ENCODE data around the gene HNF1A.

Gene HNF1A

DNA sequence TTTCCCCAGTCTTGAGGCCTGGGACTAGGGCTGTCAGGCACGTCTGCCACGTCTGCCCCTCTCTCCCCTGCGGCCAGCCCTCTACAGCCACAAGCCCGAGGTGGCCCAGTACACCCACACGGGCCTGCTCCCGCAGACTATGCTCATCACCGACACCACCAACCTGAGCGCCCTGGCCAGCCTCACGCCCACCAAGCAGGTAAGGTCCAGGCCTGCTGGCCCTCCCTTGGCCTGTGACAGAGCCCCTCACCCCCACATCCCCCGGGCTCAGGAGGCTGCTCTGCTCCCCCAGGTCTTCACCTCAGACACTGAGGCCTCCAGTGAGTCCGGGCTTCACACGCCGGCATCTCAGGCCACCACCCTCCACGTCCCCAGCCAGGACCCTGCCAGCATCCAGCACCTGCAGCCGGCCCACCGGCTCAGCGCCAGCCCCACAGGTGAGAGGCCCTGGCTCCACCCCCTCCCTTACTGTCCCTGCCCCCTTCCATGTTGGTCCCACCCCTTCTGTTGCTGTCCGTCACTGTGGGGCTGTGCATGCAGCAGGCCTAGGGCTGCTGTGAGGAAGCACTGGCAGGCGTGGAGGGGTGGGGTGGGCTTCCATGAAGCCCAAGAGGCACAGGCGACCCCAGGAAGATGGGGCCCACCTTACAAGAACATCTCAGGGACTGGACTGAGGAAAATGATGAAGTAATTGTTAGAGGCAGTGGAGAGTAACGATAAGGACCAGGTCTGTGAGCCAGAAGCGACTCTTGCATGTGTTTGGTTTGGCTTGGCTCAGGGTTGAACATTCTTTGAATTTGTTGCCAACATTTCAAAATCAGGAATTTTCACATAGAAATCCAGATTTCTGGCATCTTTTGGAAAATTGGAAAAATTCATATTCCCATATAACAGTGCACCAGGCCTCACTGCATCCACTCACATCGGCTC, 21.1 kb downstream of the HNF1A start:
- DNase-seq (ENCODE audit: low read depth in 1 of 2, low spot score in 1 of 2): no peak
- no peak overlapping the region for H3K4me3 ChIP-seq (replicated peaks; ENCODE audit: insufficient read depth, low read length)
- no peak overlapping the region for H3K27ac ChIP-seq (replicated peaks)
- TF ChIP-seq GABPA (IDR thresholded peaks at IDR 0.05; ENCODE audit: low read depth) (no peak), POLR2AphosphoS5 (IDR thresholded peaks at IDR 0.05; ENCODE audit: low read depth) (no peak), SPI1 (IDR thresholded peaks at IDR 0.05; ENCODE audit: borderline replicate concordance, low read depth) (no peak)
- TF ChIP-seq, protein P1, sequence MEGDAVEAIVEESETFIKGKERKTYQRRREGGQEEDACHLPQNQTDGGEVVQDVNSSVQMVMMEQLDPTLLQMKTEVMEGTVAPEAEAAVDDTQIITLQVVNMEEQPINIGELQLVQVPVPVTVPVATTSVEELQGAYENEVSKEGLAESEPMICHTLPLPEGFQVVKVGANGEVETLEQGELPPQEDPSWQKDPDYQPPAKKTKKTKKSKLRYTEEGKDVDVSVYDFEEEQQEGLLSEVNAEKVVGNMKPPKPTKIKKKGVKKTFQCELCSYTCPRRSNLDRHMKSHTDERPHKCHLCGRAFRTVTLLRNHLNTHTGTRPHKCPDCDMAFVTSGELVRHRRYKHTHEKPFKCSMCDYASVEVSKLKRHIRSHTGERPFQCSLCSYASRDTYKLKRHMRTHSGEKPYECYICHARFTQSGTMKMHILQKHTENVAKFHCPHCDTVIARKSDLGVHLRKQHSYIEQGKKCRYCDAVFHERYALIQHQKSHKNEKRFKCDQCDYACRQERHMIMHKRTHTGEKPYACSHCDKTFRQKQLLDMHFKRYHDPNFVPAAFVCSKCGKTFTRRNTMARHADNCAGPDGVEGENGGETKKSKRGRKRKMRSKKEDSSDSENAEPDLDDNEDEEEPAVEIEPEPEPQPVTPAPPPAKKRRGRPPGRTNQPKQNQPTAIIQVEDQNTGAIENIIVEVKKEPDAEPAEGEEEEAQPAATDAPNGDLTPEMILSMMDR (IDR thresholded peaks at IDR 0.05; ENCODE audit: insufficient read depth, low read length): no peak
- TF ChIP-seq, protein P2, sequence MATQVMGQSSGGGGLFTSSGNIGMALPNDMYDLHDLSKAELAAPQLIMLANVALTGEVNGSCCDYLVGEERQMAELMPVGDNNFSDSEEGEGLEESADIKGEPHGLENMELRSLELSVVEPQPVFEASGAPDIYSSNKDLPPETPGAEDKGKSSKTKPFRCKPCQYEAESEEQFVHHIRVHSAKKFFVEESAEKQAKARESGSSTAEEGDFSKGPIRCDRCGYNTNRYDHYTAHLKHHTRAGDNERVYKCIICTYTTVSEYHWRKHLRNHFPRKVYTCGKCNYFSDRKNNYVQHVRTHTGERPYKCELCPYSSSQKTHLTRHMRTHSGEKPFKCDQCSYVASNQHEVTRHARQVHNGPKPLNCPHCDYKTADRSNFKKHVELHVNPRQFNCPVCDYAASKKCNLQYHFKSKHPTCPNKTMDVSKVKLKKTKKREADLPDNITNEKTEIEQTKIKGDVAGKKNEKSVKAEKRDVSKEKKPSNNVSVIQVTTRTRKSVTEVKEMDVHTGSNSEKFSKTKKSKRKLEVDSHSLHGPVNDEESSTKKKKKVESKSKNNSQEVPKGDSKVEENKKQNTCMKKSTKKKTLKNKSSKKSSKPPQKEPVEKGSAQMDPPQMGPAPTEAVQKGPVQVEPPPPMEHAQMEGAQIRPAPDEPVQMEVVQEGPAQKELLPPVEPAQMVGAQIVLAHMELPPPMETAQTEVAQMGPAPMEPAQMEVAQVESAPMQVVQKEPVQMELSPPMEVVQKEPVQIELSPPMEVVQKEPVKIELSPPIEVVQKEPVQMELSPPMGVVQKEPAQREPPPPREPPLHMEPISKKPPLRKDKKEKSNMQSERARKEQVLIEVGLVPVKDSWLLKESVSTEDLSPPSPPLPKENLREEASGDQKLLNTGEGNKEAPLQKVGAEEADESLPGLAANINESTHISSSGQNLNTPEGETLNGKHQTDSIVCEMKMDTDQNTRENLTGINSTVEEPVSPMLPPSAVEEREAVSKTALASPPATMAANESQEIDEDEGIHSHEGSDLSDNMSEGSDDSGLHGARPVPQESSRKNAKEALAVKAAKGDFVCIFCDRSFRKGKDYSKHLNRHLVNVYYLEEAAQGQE (IDR thresholded peaks at IDR 0.05; ENCODE audit: insufficient replicate concordance, low read depth): no peak
- no peaks in the 10 kb centered on the region for H3K27me3 ChIP-seq (ENCODE audit: insufficient read depth, poor library complexity, severe bottlenecking)

DNA sequence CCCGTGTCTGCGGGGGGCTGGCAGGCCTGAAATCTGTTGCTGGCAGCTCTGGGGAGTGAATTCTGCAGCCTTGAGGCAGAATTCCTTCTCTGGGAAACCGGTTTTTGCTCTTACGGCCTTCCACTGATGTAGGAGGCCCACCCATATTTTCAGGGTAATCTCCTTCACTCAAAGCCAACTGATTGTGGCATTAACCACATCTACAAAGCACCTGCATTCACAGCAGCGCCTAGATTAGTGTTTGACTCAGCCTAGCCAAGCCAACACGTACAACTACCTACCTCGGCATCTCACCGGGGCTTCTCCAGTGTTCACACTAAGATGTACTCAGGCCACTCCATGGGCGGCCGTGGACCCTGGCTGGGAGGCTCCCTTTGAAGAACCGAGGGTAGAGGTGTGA, 22.2 kb downstream of the HNF1A start:
- DNase-seq (ENCODE audit: low read depth in 1 of 2, low spot score in 1 of 2): no peak
- Histone ChIP-seq H3K27me3 (ENCODE audit: insufficient read depth, poor library complexity, severe bottlenecking) (no peaks in the 10 kb centered on the region), H3K4me3 (replicated peaks; ENCODE audit: insufficient read depth, low read length) (no peak overlapping the region), H3K27ac (replicated peaks) (no peak overlapping the region)
- TF ChIP-seq POLR2AphosphoS5 (IDR thresholded peaks at IDR 0.05; ENCODE audit: low read depth) (no peak), SPI1 (IDR thresholded peaks at IDR 0.05; ENCODE audit: borderline replicate concordance, low read depth) (no peak), GABPA (IDR thresholded peaks at IDR 0.05; ENCODE audit: low read depth) (no peak)
- TF ChIP-seq, protein P1 (IDR thresholded peaks at IDR 0.05; ENCODE audit: insufficient read depth, low read length): no peak
- TF ChIP-seq, protein P2 (IDR thresholded peaks at IDR 0.05; ENCODE audit: insufficient replicate concordance, low read depth): no peak

DNA sequence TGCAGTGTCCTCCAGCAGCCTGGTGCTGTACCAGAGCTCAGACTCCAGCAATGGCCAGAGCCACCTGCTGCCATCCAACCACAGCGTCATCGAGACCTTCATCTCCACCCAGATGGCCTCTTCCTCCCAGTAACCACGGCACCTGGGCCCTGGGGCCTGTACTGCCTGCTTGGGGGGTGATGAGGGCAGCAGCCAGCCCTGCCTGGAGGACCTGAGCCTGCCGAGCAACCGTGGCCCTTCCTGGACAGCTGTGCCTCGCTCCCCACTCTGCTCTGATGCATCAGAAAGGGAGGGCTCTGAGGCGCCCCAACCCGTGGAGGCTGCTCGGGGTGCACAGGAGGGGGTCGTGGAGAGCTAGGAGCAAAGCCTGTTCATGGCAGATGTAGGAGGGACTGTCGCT, 22.7 kb downstream of the HNF1A start:
- H3K4me3 ChIP-seq (replicated peaks; ENCODE audit: insufficient read depth, low read length): no peak overlapping the region
- no peak overlapping the region for H3K27ac ChIP-seq (replicated peaks)
- DNase-seq (ENCODE audit: low read depth in 1 of 2, low spot score in 1 of 2): no peak
- no peaks in the 10 kb centered on the region for H3K27me3 ChIP-seq (ENCODE audit: insufficient read depth, poor library complexity, severe bottlenecking)
- TF ChIP-seq SPI1 (IDR thresholded peaks at IDR 0.05; ENCODE audit: borderline replicate concordance, low read depth) (no peak), GABPA (IDR thresholded peaks at IDR 0.05; ENCODE audit: low read depth) (no peak), POLR2AphosphoS5 (IDR thresholded peaks at IDR 0.05; ENCODE audit: low read depth) (no peak)
- TF ChIP-seq, protein P2 (IDR thresholded peaks at IDR 0.05; ENCODE audit: insufficient replicate concordance, low read depth): no peak
- TF ChIP-seq, protein P1 (IDR thresholded peaks at IDR 0.05; ENCODE audit: insufficient read depth, low read length): no peak

All from HL-60 (cell line).